HG03520 (cell line): ENCODE results near the gene ACP5.
A peak's percentile ranks its signal among the peaks of the same experiment; 100 is the strongest.

Experiments
- ATAC-seq: cut with Tn5 transposase; IDR thresholded peaks from one replicate; pipeline ENCODE4 v1.9.1; 2021; ENCODE audit warnings: mild to moderate bottlenecking, moderate library complexity; ENCODE audit not compliant: unreplicated experiment

ACP5 gene

DNA sequence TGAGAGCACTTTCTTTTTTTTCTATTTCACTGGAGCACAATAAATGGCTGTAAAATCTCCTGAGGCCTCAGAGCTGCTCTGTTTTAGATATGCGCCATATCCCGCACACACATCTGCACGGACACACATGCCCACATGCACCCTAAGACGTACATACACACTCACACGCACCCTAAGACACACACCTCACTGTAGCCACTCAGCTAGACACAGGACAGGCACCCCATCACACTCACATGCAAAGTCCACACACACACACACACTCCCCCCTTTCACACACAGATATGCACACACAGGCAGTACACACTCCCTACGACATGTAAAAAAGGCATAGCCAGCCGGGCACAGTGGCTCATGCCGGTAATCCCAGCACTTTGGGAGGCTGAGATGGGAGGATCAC is 27.2 kb downstream of the ACP5 start:
- no peak for ATAC-seq

GRCh38 chr19:11549386-11549953 is 28.0 kb downstream of the ACP5 start:
- ATAC-seq = no peak

DNA sequence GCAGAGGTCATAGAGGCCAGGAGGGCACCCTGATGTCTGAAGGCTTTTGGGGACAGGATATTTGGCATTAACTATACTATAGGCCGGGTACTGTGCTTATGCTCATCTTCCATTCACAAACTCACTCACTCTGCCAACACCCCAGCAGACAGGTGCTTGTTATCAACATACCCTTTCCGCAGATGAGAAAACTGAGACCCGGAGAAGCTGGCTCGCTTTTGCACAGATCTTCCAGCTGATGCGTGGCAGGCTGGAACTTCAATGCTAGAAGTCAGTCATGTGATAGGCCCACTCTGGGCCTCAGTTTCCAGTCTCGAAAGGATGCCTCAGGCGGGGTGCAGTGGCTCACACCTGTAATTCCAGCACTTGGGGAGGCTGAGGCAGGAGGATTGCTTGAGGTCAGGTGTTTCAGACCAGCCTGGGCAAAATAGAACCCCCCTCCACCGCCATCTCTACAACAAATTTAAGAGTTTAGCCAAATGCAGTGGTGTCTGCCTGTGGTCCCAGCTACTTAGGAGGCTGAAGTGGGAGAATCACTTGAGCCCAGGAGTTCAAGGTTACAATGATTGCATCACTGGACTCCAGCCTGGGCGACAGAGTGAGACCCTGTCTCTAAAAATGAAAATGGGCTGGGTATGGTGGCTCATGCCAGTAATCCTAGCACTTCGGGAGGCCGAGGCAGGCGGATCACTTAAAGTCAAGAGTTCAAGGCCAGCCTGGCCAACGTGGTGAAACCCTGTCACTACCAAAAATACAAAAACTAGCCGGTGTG is 29.3 kb downstream of the ACP5 start:
- ATAC-seq = no peak

DNA sequence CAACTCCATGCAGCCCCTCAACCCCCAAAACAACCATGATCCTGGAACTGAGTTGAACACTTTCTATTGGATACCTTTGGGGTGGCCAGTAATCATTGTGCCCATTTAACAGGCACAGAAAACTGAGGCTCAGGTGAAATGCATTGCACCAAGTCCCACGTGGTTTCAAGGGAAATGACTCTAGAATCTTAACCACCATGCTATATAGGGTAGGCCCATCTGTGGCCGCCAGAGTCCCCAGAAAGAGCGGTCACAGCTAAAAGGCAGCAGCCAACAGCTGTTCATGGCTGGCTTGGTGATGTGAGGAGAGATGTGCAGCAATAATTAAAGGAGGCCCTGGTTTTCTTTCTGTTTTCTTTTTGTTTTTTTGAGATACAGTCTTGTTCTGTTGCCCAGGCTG is 36.2 kb downstream of the ACP5 start:
- ATAC-seq = no peak

- no peak for ATAC-seq
These were observed 36.8 kb downstream of the ACP5 start for GRCh38 chr19:11540645-11541044.

DNA sequence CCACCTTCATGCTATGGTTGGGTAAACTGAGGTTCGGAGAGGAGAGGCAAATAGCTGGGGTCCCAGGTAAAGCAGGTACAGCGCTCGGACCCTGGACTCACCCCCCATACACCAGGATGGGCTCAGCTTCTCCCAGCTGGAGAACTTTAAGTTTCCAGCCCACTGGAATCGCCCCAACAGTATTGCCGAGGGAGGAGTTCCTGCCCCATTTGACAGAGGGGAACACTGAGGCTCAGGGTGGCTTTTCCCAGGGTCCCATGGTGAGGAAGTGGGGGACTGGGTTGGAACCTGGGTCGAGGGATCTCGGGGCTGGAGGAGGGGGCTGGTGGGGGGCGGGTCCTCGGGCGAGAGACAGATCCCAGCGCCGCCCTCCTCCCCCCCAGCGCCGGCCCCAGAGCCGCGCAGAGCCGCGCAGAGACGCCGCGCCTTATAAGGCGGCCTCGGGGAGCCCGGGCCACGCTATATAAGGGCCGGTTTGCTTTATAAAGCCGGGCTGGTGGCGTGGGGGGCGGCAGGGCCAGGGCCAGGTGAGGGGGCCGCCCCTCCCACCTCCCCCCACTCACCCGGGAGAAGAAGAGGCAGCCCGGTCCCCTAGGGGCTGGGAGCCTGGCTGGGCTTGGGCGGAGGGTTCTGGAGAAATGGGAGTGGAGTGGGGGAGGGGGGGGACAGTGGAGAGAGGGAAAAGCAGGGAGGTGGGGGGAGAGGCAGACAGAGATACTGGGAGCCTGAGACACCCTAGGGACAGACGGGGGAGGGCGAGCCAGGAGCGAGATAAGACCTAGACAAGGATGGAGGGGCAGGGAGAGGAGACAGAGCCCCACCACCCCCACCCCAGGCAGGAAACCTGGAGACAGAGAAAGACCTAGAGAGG is 37.7 kb downstream of the ACP5 start:
- ATAC-seq = no peak

DNA sequence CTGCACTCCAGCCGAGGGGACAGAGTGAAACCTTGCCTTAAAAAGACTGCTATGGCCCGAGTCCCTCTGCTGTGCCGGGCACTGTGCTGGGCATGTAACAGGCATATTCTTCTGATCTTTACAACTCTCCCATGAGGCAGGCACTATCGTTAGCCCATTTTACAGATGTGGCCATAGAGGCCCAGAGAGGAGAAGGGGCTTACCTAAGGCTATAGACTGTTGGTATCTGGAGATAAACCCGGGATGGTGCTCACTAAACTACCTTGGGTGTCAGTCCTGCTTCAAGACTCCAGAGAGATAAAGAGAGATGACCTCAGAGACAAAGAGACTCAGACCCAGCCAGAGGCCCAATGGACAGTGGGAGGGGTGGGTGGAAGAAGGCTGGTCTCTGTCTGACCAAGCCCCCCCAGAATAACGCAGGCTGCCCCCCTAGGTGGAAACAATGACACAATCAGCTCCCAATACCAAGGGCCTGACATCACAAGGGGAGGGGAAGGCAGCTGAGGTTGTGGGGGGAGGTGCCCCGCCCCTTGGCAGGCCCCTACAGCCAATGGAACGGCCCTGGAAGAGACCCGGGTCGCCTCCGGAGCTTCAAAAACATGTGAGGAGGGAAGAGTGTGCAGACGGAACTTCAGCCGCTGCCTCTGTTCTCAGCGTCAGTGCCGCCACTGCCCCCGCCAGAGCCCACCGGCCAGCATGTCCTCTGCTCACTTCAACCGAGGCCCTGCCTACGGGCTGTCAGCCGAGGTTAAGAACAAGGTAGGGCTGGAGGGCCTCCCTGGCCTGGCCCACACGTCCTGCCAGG is 39.0 kb downstream of the ACP5 start, which contains the start of gene CNN1:
TSS of gene CNN1 (plus strand) at position 620 of the 805 bp plus-strand sequence. CDS start at position 697, 77 bp downstream.
- no peak for ATAC-seq

- no peak for ATAC-seq
These were observed 41.5 kb downstream of the ACP5 start for GRCh38 chr19:11535792-11536595.

GRCh38 chr19:11534948-11535347 is 42.5 kb downstream of the ACP5 start:
- ATAC-seq = no peak

DNA sequence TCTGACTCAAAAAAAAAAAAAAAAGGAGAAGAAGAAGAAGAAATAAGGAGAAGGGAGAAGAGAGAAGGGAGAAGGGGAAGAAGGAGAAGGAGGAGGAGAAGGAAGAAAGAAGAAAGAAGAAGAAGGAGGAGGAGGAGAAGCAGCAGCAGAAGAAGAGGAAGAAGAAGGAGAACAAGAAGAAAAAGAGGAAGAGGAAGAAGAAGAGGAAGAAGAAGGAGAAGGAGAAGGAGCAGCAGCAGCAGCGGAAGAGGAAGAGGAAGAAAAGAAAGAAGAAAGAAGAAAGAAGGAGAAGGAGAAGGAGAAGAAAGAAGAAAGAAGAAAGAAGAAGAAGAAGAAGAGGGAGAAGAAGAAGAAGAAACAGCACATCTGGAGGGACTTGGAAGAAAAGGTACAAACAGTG is 42.9 kb downstream of the ACP5 start:
- no peak for ATAC-seq

- ATAC-seq = no peak
These were observed 47.0 kb downstream of the ACP5 start for GRCh38 chr19:11530432-11530831.

DNA sequence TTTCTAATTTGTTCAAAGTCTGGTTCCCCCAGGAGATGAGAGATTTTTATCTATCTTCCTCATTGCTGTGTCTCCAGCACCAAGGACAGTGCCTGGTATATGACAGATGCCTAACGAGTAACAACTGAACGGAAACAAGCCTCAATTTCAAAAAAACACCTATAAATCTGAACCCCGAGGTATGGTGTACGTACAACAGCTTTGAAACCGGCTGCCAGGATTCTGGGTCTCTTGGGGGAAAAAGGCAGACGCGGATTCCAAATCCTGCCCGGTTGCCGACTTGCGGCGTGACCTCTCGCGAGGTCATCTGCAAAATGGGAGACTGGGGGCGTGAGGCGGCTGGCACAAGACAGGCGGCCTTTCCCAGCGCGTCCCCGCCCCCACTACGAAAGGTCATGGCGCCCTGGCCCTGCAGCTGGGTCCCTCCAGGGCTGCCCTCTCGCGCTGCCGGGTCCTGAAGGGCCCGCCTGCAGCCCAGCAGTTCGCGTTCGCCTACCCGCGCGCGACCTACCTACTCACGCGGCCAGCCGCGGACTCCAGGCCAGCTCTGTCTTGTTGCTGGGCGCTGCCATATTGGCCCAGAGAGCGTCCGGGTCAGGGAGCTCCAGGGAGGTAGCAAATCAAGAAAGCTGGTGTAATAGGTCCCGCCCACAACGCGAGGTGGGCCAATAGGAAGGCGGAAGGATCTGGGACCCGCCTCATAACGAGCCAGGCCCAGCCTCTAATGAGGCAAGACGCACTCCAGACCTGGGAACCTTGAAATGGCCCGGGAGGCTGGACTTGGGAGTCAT is 48.7 kb downstream of the ACP5 start, which contains the start of gene ECSIT:
TSS of gene ECSIT (minus strand) at position 584 of the 791 bp plus-strand sequence. CDS start 9,964 bp downstream, outside the sequence.
- ATAC-seq = peak; percentile 92
